Esophagus muscularis mucosa (tissue), 4 donors: ENCODE measurements around the gene RNF126. TPM values are rescaled to one million over a fixed set of nuclear protein-coding genes. Genes with fewer than 3 reads are reported as not detected.

ENCODE experiments used
- DNase-seq: peaks from one replicate; pipeline ENCODE4 v3.0.0-alpha.2; 2017; ENCODE audit errors: extremely low spot score
- H3K27ac ChIP-seq, 4 donors: fragments of 200-600 bp; sonication (generic); replicated peaks in 1 of 4; 1 replicate in 3 of 4; 2 replicates in 1 of 4; pipeline ENCODE4 v1.5.1; 2016 to 2019; ENCODE audit warnings: mild to moderate bottlenecking in 1 of 4
- H3K27me3 ChIP-seq, 4 donors: fragments of 200-600 bp; sonication (generic); one replicate each; pipeline versions ENCODE4 v1.5.1 to v1.6.0; 2016 to 2019
- H3K36me3 ChIP-seq, 4 donors: fragments of 200-600 bp; sonication (generic); one replicate each; pipeline ENCODE4 v1.5.1; 2016 to 2019
- H3K4me1 ChIP-seq, 4 donors: fragments of 200-600 bp; sonication (generic); one replicate each; pipeline ENCODE4 v1.5.1; 2016 to 2019
- H3K4me3 ChIP-seq, 4 donors: fragments of 200-600 bp; sonication (generic); 1 replicate in 2 of 4; 2 replicates in 2 of 4; pipeline ENCODE4 v1.5.1; 2016 to 2019; ENCODE audit warnings: mild to moderate bottlenecking in 4 of 4, moderate library complexity in 1 of 4
- H3K9me3 ChIP-seq, 4 donors: fragments of 200-600 bp; sonication (generic); 1 replicate in 3 of 4; 2 replicates in 1 of 4; pipeline ENCODE4 v1.5.1; 2016 to 2019
- EP300 ChIP-seq: sonication (generic); formaldehyde crosslinking; IDR thresholded peaks from one replicate; pipeline ENCODE4 v1.6.1; 2017; ENCODE audit warnings: antibody characterized with exemption
- POLR2A ChIP-seq: fragments of 450-650 bp; IDR thresholded peaks from one replicate; pipeline ENCODE4 v1.6.1; 2017; ENCODE audit warnings: antibody characterized with exemption, moderate library complexity, mild to moderate bottlenecking, low read depth
- POLR2AphosphoS5 ChIP-seq, 2 donors: sonication (generic); formaldehyde crosslinking; IDR thresholded peaks; one replicate each; pipeline ENCODE4 v1.6.1; 2017; ENCODE audit warnings: antibody characterized with exemption in 2 of 2
- WGBS: methylation state at CpG from one replicate; pipeline ENCODE4 v1.1.5; 2018; 5-methylcytosine and 5-hydroxymethylcytosine counted together
- intact Hi-C: fragments of 100-400 bp; cut with DNase I; formaldehyde crosslinking; loops from one replicate; pipeline ENCODE4 v1.15.1; 2023
- total RNA-seq, 4 donors: library from RNA; depleted of rRNA; stranded (reverse); fragments of >200 nt; gene quantifications; one replicate each; pipeline versions ENCODE4 v1.1.0 to v1.2.1, GENCODE V29; 2016
- TF ChIP-seq, protein P1 (sequence below), 3 experiments: fragments of 200-600 bp in 2 of 3; fragments of 450-650 bp in 1 of 3; sonication (generic) in 2 of 3; IDR thresholded peaks; one replicate each; pipeline ENCODE4 v1.5.1; 2017 to 2019; ENCODE audit warnings: antibody characterized with exemption in 3 of 3, mild to moderate bottlenecking in 2 of 3, moderate library complexity in 1 of 3

The RNF126 gene
- total RNA-seq, 4 donors from 2014 or later: 41.5 to 63.5 (median 62.3) TPM

DNA sequence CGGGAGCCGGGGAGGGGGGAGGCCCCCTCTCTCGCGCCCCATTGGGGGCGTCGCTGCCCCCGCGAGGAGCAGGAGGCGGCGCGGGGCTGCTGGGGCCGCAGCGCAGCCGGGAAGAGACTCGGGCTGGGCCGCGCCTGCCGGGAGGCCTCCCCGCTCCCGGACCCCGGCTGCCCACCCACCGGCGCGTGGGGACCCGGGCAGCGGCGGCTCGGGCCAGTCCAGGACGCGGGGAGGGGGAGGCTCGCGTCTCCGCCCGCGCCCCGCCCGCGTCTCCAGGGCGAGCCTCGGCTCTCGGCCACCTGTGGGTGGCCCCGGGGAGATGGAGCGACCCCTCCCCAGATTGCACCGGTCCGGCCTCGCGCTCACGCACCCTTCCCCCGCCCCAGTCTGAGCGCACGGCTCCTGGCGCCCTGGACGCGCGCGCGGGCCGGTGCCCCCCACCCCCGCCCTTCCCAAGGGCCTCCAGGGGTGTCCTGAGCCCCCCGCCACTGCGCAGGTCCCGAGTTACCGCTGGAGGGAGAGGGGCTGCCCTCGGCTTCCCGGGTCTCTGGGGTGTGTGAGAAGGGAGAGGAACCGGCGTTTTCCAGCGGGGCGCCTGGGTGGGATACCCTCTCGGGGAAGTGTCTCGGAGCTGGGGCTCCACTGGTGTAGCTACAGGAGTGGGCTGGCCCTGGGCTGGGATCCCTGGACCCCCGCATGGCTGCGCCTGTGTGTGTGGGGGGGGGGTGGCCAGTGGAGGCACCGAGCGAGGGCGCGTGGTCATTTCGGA is 46.4 kb upstream of the RNF126 start:
- Histone ChIP-seq H3K4me1 (peaks cover 23 to 46% (median 37%) of the 10 kb centered on the region in 4 donors), H3K27ac (peak overlapping the region; percentile 81 to 86 (median 84)), H3K36me3 (no peaks in the 10 kb centered on the region), H3K4me3 (peak overlapping the region; percentile 76 to 95 (median 84)), H3K9me3 (peaks cover 0 to 3% (median 0%) of the 10 kb centered on the region in 4 donors), H3K27me3 (peaks cover 0 to 14% (median 0%) of the 10 kb centered on the region in 4 donors)
- 1% methylated on average over 23 of the region's 78 CpGs for WGBS
- no peak for DNase-seq
- intact Hi-C loops: loop anchor here (2.0 kb wide), 1 partner anchor 23 kb away; no protein-coding TSS in a partner anchor
- no peak for TF ChIP-seq EP300
- no peak for TF ChIP-seq POLR2AphosphoS5 (IDR thresholded peaks at IDR 0.05)
- TF ChIP-seq POLR2A: no peak
- TF ChIP-seq, protein P1, sequence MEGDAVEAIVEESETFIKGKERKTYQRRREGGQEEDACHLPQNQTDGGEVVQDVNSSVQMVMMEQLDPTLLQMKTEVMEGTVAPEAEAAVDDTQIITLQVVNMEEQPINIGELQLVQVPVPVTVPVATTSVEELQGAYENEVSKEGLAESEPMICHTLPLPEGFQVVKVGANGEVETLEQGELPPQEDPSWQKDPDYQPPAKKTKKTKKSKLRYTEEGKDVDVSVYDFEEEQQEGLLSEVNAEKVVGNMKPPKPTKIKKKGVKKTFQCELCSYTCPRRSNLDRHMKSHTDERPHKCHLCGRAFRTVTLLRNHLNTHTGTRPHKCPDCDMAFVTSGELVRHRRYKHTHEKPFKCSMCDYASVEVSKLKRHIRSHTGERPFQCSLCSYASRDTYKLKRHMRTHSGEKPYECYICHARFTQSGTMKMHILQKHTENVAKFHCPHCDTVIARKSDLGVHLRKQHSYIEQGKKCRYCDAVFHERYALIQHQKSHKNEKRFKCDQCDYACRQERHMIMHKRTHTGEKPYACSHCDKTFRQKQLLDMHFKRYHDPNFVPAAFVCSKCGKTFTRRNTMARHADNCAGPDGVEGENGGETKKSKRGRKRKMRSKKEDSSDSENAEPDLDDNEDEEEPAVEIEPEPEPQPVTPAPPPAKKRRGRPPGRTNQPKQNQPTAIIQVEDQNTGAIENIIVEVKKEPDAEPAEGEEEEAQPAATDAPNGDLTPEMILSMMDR (IDR thresholded peaks at IDR 0.05): no peak

DNA sequence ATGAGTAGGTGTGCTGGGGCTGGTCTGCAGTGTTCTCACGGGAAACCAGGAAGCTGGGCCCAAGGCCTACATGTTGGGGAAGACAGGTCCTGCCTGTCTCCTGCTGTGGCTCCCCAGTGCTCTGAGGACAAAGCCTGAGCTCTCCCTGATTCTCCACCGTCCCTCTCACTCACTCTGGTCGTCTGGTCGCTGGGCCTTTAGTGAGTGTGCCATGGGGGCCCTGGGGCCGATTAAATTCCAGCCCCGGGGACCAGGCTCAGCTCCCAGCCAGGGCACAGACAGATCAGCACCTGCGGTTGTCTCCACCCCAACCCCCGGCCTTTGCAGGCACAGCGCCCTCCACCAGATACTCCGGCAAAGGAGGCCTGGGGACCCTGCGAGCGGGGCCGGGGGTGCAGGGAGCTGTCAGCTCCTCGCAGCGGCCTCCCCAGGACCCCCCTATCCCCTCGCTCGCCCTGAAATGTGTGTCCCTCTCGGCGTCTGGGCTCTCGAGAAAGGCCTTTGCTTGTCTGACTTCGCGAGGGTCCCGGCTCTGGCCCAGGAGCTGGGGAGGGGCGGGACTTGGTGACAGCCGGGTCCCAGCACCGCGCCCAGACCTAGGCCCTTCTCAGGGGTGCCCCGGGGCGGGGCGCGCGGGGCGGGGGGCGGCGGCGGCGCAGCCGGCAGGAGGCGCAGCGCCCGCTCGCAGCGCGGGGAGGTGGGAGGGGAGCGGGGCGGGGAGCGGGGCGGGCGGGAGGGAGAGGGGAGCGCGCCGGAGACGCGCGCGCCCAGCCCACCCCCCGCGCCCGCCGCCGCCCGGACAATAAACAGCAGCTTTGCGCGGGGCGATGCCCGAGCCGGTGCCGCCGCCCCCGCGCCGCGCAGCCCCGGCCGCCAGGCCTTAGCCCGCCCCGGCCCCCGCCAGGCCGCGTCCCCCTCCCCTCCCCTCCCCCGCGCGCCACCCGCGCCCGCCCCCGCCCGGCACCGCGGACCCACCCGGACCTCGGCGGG is 45.4 kb upstream of the RNF126 start, which contains the start of gene PALM:
TSS of gene PALM (plus strand) at position 782 of the 990 bp plus-strand sequence. CDS start 212 bp downstream, outside the sequence.
- peaks cover 0 to 23% (median 2%) of the 10 kb centered on the region in 4 donors for H3K27me3 ChIP-seq
- peak within 1 kb of the TSS; percentile 81 to 86 (median 84) for H3K27ac ChIP-seq
- WGBS: 30% methylated on average over 10 of the region's 93 CpGs
- no peak for DNase-seq
- TF ChIP-seq, protein P1 (IDR thresholded peaks at IDR 0.05): peak in 2 of 3 experiments; percentile 34 to 45
- TF ChIP-seq POLR2AphosphoS5 (IDR thresholded peaks at IDR 0.05): no peak
- peaks cover 27 to 55% (median 46%) of the 10 kb centered on the region in 4 donors for H3K4me1 ChIP-seq
- intact Hi-C loops: loop anchor here (2.0 kb wide), 1 partner anchor 24 kb away; no protein-coding TSS in a partner anchor
- H3K9me3 ChIP-seq: peaks cover 0 to 3% (median 0%) of the 10 kb centered on the region in 4 donors
- H3K36me3 ChIP-seq: no peaks in the 10 kb centered on the region
- H3K4me3 ChIP-seq: peak within 1 kb of the TSS; percentile 76 to 95 (median 84)

- TF ChIP-seq POLR2A (no peak), EP300 (no peak), POLR2AphosphoS5 (IDR thresholded peaks at IDR 0.05) (no peak)
- TF ChIP-seq, protein P1 (IDR thresholded peaks at IDR 0.05): no peak
- peak overlapping the region in 3 of 4 donors; percentile 10 to 42 (median 34) for H3K4me3 ChIP-seq
- intact Hi-C loops: no loop called here
Measured at GRCh38 chr19:704447-704741, 41.4 kb upstream of the RNF126 start.

GRCh38 chr19:703651-704446 is 40.8 kb upstream of the RNF126 start:
- peaks cover 0 to 36% (median 2%) of the 10 kb centered on the region in 4 donors for H3K27me3 ChIP-seq
- H3K4me1 ChIP-seq: peaks cover 22 to 37% (median 29%) of the 10 kb centered on the region in 4 donors
- H3K36me3 ChIP-seq: no peaks in the 10 kb centered on the region
- peak overlapping the region in 2 of 4 donors; percentile 7 to 48 for H3K27ac ChIP-seq
- H3K9me3 ChIP-seq: peaks cover 0 to 3% (median 0%) of the 10 kb centered on the region in 4 donors
- H3K4me3 ChIP-seq: peak overlapping the region; percentile 32 to 48 (median 34)
- DNase-seq: no peak
- no peak for TF ChIP-seq POLR2A
- TF ChIP-seq POLR2AphosphoS5 (IDR thresholded peaks at IDR 0.05): peak in 1 of 2 donors; percentile 50
- intact Hi-C loops: no loop called here
- 17% methylated on average over 27 of the region's 50 CpGs for WGBS

More at GRCh38 chr19:704447-704741, 41.4 kb upstream of the RNF126 start:
- no peak for DNase-seq
- no peak overlapping the region for H3K27ac ChIP-seq
- no peaks in the 10 kb centered on the region for H3K36me3 ChIP-seq
- WGBS: 41% methylated on average over 14 of the region's 14 CpGs
- peaks cover 22 to 42% (median 32%) of the 10 kb centered on the region in 4 donors for H3K4me1 ChIP-seq
- peaks cover 0 to 3% (median 0%) of the 10 kb centered on the region in 4 donors for H3K9me3 ChIP-seq
- H3K27me3 ChIP-seq: peaks cover 0 to 40% (median 2%) of the 10 kb centered on the region in 4 donors
